Lower leg skin (tissue), 4 donors: ENCODE measurements around the gene C1orf35. TPM values are rescaled to one million over a fixed set of nuclear protein-coding genes. Genes with fewer than 3 reads are reported as not detected.

ENCODE experiments used
- DNase-seq, 2 donors: peaks; one replicate each; pipeline ENCODE4 v3.0.0-alpha.2; 2019; ENCODE audit warnings: low spot score in 2 of 2
- H3K4me3 ChIP-seq: fragments of 200-600 bp; sonication (generic); 2 replicates; pipeline ENCODE4 v1.5.1; 2017; ENCODE audit warnings: mild to moderate bottlenecking, low read depth; ENCODE audit not compliant: poor library complexity, severe bottlenecking
- CTCF ChIP-seq, 3 donors: fragments of 450-650 bp; IDR thresholded peaks; one replicate each; pipeline ENCODE4 v1.5.1; 2016; ENCODE audit warnings: antibody characterized with exemption in 3 of 3, mild to moderate bottlenecking in 3 of 3, moderate library complexity in 2 of 3
- POLR2A ChIP-seq, 2 donors: fragments of 450-650 bp; IDR thresholded peaks; one replicate each; pipeline ENCODE4 v1.6.1; 2016 to 2017; ENCODE audit warnings: antibody characterized with exemption in 2 of 2, mild to moderate bottlenecking in 1 of 2, moderate library complexity in 1 of 2
- WGBS, 2 donors: methylation state at CpG; one replicate each; pipeline ENCODE4 v1.1.5; 2018; 5-methylcytosine and 5-hydroxymethylcytosine counted together
- intact Hi-C: fragments of 100-400 bp; cut with DNase I; formaldehyde crosslinking; loops from one replicate; pipeline ENCODE4 v1.15.0; 2023; ENCODE audit warnings: low total_unique reads
- total RNA-seq, 4 donors: library from RNA; depleted of rRNA; stranded (reverse); fragments of >200 nt; gene quantifications; one replicate each; pipeline ENCODE4 v1.1.0, GENCODE V29; 2016

C1orf35 gene
- total RNA-seq, 4 donors from 2014 or later, result 16.9 to 37.0 (median 31.3) TPM

- WGBS, 2 donors, result 75 to 78% methylated on average over 12 of the region's 12 CpGs
- DNase-seq, result peak; percentile 13 to 83
- TF ChIP-seq CTCF (IDR thresholded peaks at IDR 0.05) (no peak), POLR2A (IDR thresholded peaks at IDR 0.05) (no peak)
- no peak overlapping the region for H3K4me3 ChIP-seq
- intact Hi-C loops, result no loop called here
These were observed 2.1 kb downstream of the C1orf35 start for GRCh38 chr1:228100822-228101613.

- no peak overlapping the region for H3K4me3 ChIP-seq
- no peak for TF ChIP-seq CTCF (IDR thresholded peaks at IDR 0.05)
- no peak for TF ChIP-seq POLR2A (IDR thresholded peaks at IDR 0.05)
- intact Hi-C loops, result no loop called here
- peak in 1 of 2 donors; percentile 82 for DNase-seq
- 52 to 82% methylated on average over 4 of the region's 4 CpGs for WGBS, 2 donors
These were observed 3.8 kb downstream of the C1orf35 start for GRCh38 chr1:228099331-228099732.

GRCh38 chr1:228098323-228098931 is 4.7 kb downstream of the C1orf35 start:
- no peak for TF ChIP-seq CTCF (IDR thresholded peaks at IDR 0.05)
- no peak for TF ChIP-seq POLR2A (IDR thresholded peaks at IDR 0.05)
- no peak overlapping the region for H3K4me3 ChIP-seq
- intact Hi-C loops, result no loop called here
- peak in 1 of 2 donors; percentile 59 for DNase-seq
- WGBS, 2 donors, result 89 to 90% methylated on average over 28 of the region's 28 CpGs

- no peak for TF ChIP-seq CTCF (IDR thresholded peaks at IDR 0.05)
- TF ChIP-seq POLR2A (IDR thresholded peaks at IDR 0.05), result no peak
- DNase-seq, result peak in 1 of 2 donors; percentile 87
- intact Hi-C loops, result no loop called here
- no peak overlapping the region for H3K4me3 ChIP-seq
- WGBS, 2 donors, result 85 to 87% methylated on average over 30 to 34 of the region's 34 CpGs
These were observed 5.6 kb downstream of the C1orf35 start for GRCh38 chr1:228097333-228098081.

- DNase-seq, result peak in 1 of 2 donors; percentile 87
- TF ChIP-seq CTCF (IDR thresholded peaks at IDR 0.05) (no peak), POLR2A (IDR thresholded peaks at IDR 0.05) (no peak)
- intact Hi-C loops, result no loop called here
These were observed 6.5 kb downstream of the C1orf35 start for GRCh38 chr1:228096416-228097332.

More at GRCh38 chr1:228096416-228097332, 6.5 kb downstream of the C1orf35 start:
- WGBS, 2 donors, result 95 to 97% methylated on average over 13 of the region's 13 CpGs
- H3K4me3 ChIP-seq, result no peak overlapping the region
